ENCODE data around the gene HDAC7. TPM values are rescaled to one million over a fixed set of nuclear protein-coding genes. Genes with fewer than 3 reads are reported as not detected.
A peak's percentile ranks its signal among the peaks of the same experiment; 100 is the strongest.
"Not testable (repeated sequence)": the region's sequence is repeated elsewhere in the genome, so short reads cannot be mapped to it uniquely, and the experiment has no call there.

HDAC7 gene
- polyA plus RNA-seq, 3 donors, result 60.6 to 70.3 (median 67.9) TPM

- DNase-seq (ENCODE audit: low read depth in 3 of 3, low spot score in 2 of 3), result no peak
Measured at GRCh38 chr12:47850153-47851084, 30.7 kb upstream of the HDAC7 start.

GRCh38 chr12:47849261-47849660 lies 29.6 kb upstream of the HDAC7 start:
- no peak for DNase-seq (ENCODE audit: low read depth in 3 of 3, low spot score in 2 of 3)

DNA sequence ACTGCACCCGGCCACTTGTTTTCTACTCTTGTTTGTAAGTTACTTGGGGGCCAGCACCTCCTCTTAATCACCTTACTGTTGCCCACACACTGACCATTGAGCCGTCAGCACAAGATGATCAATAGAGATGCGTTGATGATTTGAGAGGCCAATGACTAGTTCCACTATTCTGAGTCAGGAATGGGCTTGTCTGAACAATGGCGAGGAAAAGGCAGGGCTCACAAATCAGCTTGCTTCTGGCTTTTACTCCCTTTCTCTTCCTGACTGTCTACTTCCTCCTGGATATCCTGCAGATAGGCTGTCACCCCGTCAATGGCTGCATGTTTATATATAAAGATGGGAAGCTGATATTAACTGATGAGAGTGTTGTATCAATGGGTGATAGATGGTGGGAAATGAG lies 29.1 kb upstream of the HDAC7 start:
- DNase-seq (ENCODE audit: low read depth in 3 of 3, low spot score in 2 of 3), result no peak

GRCh38 chr12:47846294-47846996 lies 26.7 kb upstream of the HDAC7 start:
- no peak for DNase-seq (ENCODE audit: low read depth in 3 of 3, low spot score in 2 of 3)

DNA sequence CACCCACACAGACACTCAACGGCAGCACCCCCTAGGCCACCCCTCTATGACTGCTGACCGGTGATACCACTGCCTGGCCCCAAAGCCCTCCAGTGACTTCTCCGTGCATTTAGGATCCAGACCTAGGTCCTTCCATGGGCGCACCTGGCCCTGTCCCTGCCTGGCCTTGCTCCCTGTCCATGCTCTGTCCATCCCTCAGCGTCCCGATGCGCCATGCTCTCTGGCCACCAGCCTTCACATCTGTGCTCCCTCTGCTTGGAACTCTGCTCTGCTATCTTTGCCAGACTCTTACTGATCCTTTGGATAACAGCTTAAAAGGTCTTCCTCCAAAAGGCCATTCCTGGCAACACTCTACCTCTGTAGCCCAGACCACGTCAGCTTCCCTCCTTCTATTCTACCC lies 25.4 kb upstream of the HDAC7 start:
- DNase-seq (ENCODE audit: low read depth in 3 of 3, low spot score in 2 of 3), result no peak

DNA sequence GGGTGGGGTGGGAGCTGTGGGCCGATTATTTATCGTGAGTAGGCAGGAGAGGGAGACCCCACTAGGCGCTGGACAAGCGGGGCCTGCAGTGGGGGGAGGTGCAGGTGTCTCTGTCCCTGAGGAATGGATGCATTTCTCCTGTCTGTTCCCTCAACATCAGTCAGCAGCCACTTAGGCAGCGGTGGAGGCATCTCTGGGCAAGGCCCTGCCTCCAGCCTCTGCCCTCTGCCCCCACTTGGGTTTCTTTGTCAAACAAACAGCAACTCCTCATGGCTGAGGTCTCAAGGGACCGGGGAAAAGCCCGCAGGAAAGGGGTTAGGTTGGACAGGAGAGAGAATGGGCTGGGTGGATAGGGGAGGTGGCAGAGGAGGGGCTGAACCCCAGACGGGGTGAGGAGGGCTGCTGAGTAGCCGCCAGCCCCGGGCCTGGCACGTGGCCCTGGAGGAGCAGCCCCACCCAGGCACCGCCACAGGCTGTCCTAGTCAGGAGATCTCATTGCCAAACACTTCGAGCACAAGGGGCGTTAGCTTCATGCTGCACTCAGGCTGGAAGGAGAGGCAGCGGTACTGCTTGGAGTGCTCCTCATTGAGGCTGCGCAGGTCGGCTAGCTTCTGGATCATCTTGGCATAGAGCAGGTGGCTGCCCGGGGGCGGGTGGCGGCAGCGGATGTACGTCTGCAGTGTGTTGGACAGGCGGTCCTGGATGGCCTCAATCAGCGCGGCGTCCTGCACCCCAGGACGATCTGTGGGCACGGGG lies 24.7 kb upstream of the HDAC7 start:
- no peak for DNase-seq (ENCODE audit: low read depth in 3 of 3, low spot score in 2 of 3)

DNA sequence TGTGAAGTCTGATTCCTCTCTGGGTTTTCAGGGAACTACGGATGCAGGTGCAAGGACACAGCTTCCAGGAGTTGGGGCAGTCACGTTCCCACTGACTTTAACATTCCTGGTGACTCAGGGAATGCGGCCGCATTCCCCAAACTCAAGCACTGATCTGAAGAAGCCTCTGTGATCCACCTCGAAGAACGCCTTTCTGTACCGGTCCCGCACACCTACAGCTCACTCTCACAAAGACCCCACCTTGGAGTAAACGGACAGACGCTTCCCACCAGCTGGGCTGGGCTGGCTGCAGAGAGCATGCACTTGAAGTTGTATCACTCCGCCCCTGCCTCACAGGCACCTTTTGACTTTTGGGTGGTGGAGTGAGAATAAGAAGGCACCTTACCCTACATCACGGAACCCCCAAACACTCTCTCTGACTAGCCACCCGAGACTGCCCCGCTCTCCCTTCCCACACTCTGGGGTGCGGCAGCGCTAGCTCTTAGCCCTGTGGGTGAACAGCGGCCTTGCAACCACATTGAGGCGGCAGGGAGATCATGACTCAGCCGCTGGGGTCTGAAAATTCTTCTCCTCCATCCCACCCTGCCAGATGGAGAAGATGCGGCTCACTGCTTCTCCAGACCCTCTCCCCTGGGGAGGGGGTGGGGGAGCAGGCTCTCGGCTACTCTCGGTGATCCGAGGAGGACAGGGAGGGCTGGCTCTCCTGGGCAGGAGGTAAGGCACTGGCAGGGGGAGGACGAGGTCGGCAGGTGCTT lies 23.7 kb upstream of the HDAC7 start:
- DNase-seq (ENCODE audit: low read depth in 3 of 3, low spot score in 2 of 3), result no peak

DNA sequence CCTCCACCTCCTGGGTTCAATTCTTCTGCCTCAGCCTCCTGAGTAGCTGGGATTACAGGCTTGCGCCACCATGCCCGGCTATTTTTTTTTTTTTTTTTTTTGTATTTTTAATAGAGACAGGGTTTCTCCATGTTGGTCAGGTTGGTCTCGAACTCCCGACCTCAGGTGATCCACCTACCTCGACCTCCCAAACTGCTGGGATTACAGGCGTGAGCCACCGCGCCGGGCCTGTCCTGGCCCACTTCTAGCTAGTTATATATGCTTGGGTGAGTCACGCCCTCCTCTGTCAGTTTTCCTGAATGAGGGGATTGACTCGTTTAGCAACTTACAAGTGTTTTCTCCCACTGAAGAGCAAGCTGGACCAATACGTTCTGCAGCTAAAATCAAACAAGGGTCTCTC lies 22.8 kb upstream of the HDAC7 start:
- not testable (repeated sequence) for DNase-seq (ENCODE audit: low read depth in 3 of 3, low spot score in 2 of 3)

- DNase-seq (ENCODE audit: low read depth in 3 of 3, low spot score in 2 of 3), result no peak
Measured at GRCh38 chr12:47841910-47842309, 22.2 kb upstream of the HDAC7 start.

DNA sequence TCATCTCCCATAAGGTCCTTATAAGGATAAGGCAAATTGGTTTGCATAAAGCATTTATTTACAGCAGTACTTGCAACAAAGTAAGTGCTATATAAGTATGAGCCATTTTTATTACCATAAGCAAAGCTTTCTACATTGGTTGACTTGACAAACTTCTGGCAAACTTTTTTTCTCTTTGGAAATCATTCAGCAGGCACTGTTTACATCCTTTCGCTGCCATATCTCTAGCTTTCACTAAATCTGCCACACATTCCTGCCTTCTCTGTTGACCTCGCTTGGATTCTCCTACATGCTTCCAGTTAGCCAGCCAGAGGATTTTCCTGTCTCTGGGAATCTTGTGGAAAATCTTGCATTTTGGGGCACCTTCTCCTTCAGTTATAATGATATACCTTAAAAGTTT lies 21.8 kb upstream of the HDAC7 start:
- DNase-seq (ENCODE audit: low read depth in 3 of 3, low spot score in 2 of 3), result no peak

GRCh38 chr12:47840571-47840970 lies 20.9 kb upstream of the HDAC7 start:
- DNase-seq (ENCODE audit: low read depth in 3 of 3, low spot score in 2 of 3), result no peak

GRCh38 chr12:47839214-47839876 lies 19.6 kb upstream of the HDAC7 start:
- DNase-seq (ENCODE audit: low read depth in 3 of 3, low spot score in 2 of 3), result no peak

DNA sequence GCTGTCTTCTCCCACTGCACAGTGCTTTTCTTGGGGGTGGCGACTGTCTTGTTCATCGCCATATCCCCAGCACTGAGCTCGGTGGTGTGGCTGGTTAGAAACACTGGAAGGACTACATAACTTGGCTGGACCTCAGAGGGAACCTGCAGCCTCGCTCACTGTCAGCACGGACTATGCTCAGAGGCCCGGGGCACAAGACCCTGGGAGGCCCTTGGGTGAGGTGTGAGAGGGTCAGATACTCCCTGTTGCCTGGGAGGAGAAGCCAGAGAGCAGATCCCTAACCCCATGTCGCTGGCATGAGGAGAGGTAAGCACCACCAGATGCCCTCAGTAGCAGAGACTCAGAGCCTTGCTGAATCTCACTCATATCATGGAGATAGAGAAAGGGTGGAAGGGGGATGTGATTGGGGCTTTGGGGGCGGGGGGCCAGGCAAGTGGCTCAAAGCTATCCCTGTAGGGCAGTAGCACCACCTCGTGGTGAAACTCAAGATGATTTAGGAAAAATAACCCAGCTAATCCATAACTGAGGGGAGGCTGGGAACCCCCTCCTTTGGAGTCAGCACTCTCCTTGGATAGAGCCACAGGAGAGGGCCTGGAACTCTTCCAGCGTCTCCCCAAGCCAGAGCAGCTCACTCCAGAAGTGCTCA lies 18.7 kb upstream of the HDAC7 start:
- no peak for DNase-seq (ENCODE audit: low read depth in 3 of 3, low spot score in 2 of 3)

DNA sequence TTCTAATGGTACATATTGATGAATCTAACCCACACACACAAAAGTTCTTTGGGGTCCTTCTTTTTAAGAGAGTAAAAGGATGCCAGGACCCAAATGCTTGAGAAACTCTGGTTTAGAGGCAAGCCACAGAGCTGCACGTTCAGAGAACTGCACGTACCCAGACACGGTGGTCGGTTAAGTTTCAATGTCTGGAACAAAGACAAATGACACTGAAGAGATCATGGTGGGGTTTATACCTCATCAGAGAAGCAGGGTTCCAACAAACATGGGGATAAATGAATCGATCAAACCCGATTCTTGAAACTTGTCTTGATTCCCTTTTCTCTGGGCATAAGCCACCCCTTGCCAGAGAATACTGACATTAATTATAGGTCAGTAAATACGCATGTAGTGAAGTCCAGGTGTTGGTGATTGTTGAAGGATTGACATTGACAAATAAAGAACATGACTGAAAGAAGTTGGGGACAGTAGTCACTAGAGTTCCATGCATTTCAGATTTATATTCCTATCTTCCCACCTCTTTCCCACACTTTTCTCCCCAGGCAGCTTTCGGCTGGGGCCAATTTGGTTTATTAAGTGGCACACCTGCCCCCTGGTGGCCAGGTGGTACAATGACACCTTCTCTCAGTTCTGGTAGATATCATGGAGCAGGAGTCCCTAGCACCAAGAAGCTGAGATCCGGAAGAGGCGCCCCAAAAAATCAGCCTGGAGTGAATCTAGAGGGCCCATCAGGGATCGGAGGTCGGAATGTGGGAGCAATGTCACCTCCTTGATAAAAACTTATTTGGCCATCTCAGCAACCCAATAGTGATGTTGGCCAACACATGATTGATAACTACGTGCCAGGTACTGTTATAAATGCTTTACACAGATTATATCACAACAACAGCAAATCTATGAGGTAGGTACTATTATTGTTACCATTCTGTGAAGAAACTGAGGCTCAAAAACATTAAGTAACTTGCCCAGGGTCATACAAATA lies 17.8 kb upstream of the HDAC7 start:
- peak in 2 of 3 donors; percentile 48 to 63 for DNase-seq (ENCODE audit: low read depth in 3 of 3, low spot score in 2 of 3)

GRCh38 chr12:47835831-47836155 lies 16.1 kb upstream of the HDAC7 start:
- DNase-seq (ENCODE audit: low read depth in 3 of 3, low spot score in 2 of 3), result no peak

DNA sequence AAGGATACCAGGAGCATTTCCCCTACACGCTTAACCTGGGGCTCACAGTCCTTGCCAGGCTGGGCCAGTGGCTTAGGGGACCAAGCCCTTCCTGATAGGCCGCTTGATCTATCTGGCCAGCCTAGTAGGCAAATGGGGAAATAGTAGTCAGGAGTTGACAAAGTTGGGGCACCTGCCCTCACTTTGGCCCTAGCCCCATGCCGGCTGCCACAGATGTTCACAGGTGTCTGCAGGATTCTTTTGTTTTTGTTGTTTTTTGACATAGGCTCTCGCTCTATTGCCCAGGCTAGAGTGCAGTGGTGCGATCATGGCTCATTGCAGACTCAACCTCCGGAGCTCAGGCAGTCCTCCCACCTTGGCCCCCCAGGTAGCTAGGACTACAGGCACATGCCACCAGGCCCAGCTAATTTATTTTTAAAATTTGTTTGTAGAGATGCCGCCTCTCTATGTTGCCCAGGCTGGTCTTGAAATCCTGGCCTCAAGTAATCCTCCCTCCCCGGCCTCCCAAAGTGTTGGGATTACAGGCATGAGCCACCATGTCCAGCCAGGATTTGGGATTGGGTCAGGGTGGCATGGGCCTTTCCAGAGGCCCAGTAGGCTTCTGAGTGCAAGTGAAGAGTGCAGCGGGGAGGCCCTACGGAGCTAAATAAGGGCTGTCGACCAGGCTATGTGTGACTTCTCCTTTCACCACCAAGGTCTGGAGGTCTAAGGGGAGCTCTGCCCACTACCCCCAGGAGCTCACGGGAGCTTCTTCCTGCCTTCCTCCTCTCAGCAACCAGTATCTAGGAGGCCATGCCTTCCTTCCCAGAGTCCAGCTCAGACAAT lies 15.5 kb upstream of the HDAC7 start:
- DNase-seq (ENCODE audit: low read depth in 3 of 3, low spot score in 2 of 3), result no peak

GRCh38 chr12:47834199-47834903 lies 14.6 kb upstream of the HDAC7 start:
- DNase-seq (ENCODE audit: low read depth in 3 of 3, low spot score in 2 of 3), result no peak
